Endothelial cell of umbilical vein (primary cell): ENCODE results near the gene OSBPL6. TPM values are rescaled to one million over a fixed set of nuclear protein-coding genes. Genes with fewer than 3 reads are reported as not detected.

ENCODE experiments used
- BruUV-seq: library from RNA; stranded (reverse); fragments of 400-500 nt; replicated peaks from 2 replicates; lab custom pipeline; 2021; lab: Mats Ljungman, UMichigan
- CTCF ChIA-PET: fragments of 300-600, 350-600 bp; sonication (Branson Sonifier 250); formaldehyde crosslinking; loops from one replicate; lab custom pipeline; 2021; ENCODE audit warnings: antibody characterized with exemption, inconsistent platforms; lab: Charles Lee
- POLR2A ChIA-PET: fragments of 300-600, 350-600 bp; sonication (Branson Sonifier 250); formaldehyde crosslinking; loops from one replicate; lab custom pipeline; 2021; ENCODE audit warnings: antibody characterized with exemption, inconsistent platforms; lab: Charles Lee
- DNase-seq: peaks from one replicate; pipeline ENCODE4 v3.0.0-alpha.2; 2011; ENCODE audit warnings: low read depth, low spot score
- FAIRE-seq: peaks from 2 replicates; lab custom pipeline; 2011; peaks lifted over from hg19 to GRCh38; lab: Jason Lieb, UNC
- H2AFZ ChIP-seq: 2 replicates; pipeline ENCODE4 v1.6.0; 2012; ENCODE audit warnings: low read depth, low read length, control low read depth, inconsistent platforms
- H3K27ac ChIP-seq: 2 replicates; pipeline ENCODE4 v1.5.1; 2011; ENCODE audit warnings: low read depth, mild to moderate bottlenecking, control low read depth, low read length, moderate library complexity; ENCODE audit not compliant: insufficient read depth
- H3K27me3 ChIP-seq, 2 experiments: 2 replicates each; pipeline versions ENCODE4 v1.6.0 to v1.6.1; 2011; ENCODE audit warnings: low read length in 2 of 2, mixed read lengths in 1 of 2; ENCODE audit not compliant: control insufficient read depth in 2 of 2, insufficient read depth in 2 of 2
- H3K36me3 ChIP-seq, 2 experiments: 2 replicates in 1 of 2; 3 replicates in 1 of 2; pipeline ENCODE4 v1.5.1; 2011; ENCODE audit warnings: low read length in 2 of 2, mild to moderate bottlenecking in 1 of 2, moderate library complexity in 1 of 2; ENCODE audit not compliant: control insufficient read depth in 2 of 2, insufficient read depth in 2 of 2; ENCODE audit errors: extremely low read depth in 1 of 2
- H3K4me1 ChIP-seq: 3 replicates; pipeline ENCODE4 v1.5.1; 2011; ENCODE audit warnings: mild to moderate bottlenecking, low read length; ENCODE audit not compliant: control insufficient read depth, insufficient read depth; ENCODE audit errors: extremely low read depth
- H3K4me2 ChIP-seq: 2 replicates; pipeline ENCODE4 v1.6.1; 2011; ENCODE audit warnings: low read length, control low read depth, mixed read lengths; ENCODE audit not compliant: insufficient read depth
- H3K4me3 ChIP-seq, 3 experiments: fragments of 200-600 bp in 1 of 3; sonication (generic), shearing (Covaris generic) in 1 of 3; replicated peaks in 1 of 3; 2 replicates each; pipeline ENCODE4 v1.5.1; 2011 to 2016; ENCODE audit warnings: control low read depth in 3 of 3, low read length in 3 of 3, mild to moderate bottlenecking in 2 of 3, inconsistent platforms in 1 of 3, low read depth in 1 of 3, moderate library complexity in 1 of 3; ENCODE audit not compliant: insufficient read depth in 1 of 3
- H3K79me2 ChIP-seq: 2 replicates; pipeline ENCODE4 v1.6.0; 2012; ENCODE audit warnings: low read length, inconsistent platforms; ENCODE audit not compliant: control insufficient read depth, insufficient read depth
- H3K9ac ChIP-seq: replicated peaks from 2 replicates; pipeline ENCODE3; 2011; ENCODE audit warnings: low read length, control low read depth; ENCODE audit not compliant: insufficient read depth; ENCODE audit errors: extremely low read depth
- H3K9me1 ChIP-seq: replicated peaks from 3 replicates; pipeline ENCODE4 v1.6.0; 2011; ENCODE audit warnings: mild to moderate bottlenecking, low read length; ENCODE audit not compliant: control insufficient read depth, insufficient read depth; ENCODE audit errors: extremely low read depth
- H3K9me3 ChIP-seq: replicated peaks from 2 replicates; pipeline ENCODE4 v1.5.1; 2012; ENCODE audit warnings: low read length, inconsistent platforms; ENCODE audit not compliant: control insufficient read depth, insufficient read depth
- H4K20me1 ChIP-seq: replicated peaks from 2 replicates; pipeline ENCODE3; 2011; ENCODE audit warnings: mild to moderate bottlenecking, low read length; ENCODE audit not compliant: control insufficient read depth, insufficient read depth; ENCODE audit errors: extremely low read depth
- EZH2 ChIP-seq: IDR thresholded peaks from 2 replicates; pipeline ENCODE4 v1.6.1; 2012; ENCODE audit warnings: borderline replicate concordance, low read depth, mild to moderate bottlenecking, moderate library complexity, low read length, inconsistent platforms; ENCODE audit not compliant: severe bottlenecking
- FOS ChIP-seq: IDR thresholded peaks from 2 replicates; pipeline ENCODE4 v1.6.1; 2011; ENCODE audit warnings: mild to moderate bottlenecking, low read length, moderate library complexity, borderline replicate concordance; ENCODE audit not compliant: insufficient read depth
- GATA2 ChIP-seq: IDR thresholded peaks from 2 replicates; pipeline ENCODE4 v1.7.0; 2011; ENCODE audit warnings: low read depth, mild to moderate bottlenecking, moderate library complexity, mixed read lengths, low read length; ENCODE audit not compliant: insufficient read length, insufficient read depth
- JUN ChIP-seq: IDR thresholded peaks from 2 replicates; pipeline ENCODE4 v1.6.1; 2011; ENCODE audit warnings: borderline replicate concordance, low read depth; ENCODE audit not compliant: insufficient read length, insufficient read depth
- MYC ChIP-seq: IDR thresholded peaks from one replicate; pipeline ENCODE4 v1.6.1; 2011; ENCODE audit warnings: mild to moderate bottlenecking, low read depth, low read length
- POLR2A ChIP-seq: IDR thresholded peaks from 2 replicates; pipeline ENCODE4 v1.6.1; 2012; ENCODE audit warnings: low read depth, mild to moderate bottlenecking, control low read depth, low read length
- POLR2AphosphoS5 ChIP-seq: IDR thresholded peaks from 2 replicates; pipeline ENCODE4 v1.6.1; 2012; ENCODE audit warnings: low read depth, mild to moderate bottlenecking, control low read depth, low read length, moderate library complexity; ENCODE audit not compliant: insufficient read depth
- dilution Hi-C: fragments of 300-500 bp; cut with MboI; formaldehyde crosslinking; loops from one replicate; pipeline ENCODE4 v1.15.0; 2019; ENCODE audit warnings: low sequenced_read_pairs; ENCODE audit not compliant: extremely low pct_ligation_motif_present
- intact Hi-C: fragments of 100-400 bp; cut with micrococcal nuclease; formaldehyde crosslinking; loops from one replicate; pipeline ENCODE4 v1.10.0; 2022
- polyA plus RNA-seq, 4 experiments: library from polyadenylated mRNA; depleted of rRNA in 3 of 4; stranded (reverse) in 3 of 4; unstranded in 1 of 4; fragments of >200 nt; gene quantifications; 2 replicates each; pipeline versions ENCODE4 v1.2.1 to v1.2.3, GENCODE V29; 2011 to 2012; ENCODE audit warnings: missing spikeins in 1 of 4
- total RNA-seq: library from RNA; stranded (reverse); gene quantifications from 2 replicates; pipeline ENCODE4 v1.2.3, GENCODE V29; 2021
- TF ChIP-seq, protein P1 (sequence below): IDR thresholded peaks from 2 replicates; pipeline ENCODE4 v1.6.1; 2011; ENCODE audit not compliant: insufficient read depth, insufficient read length
- TF ChIP-seq, protein P2 (sequence below), 2 donors: IDR thresholded peaks; 1 replicate in 1 of 2; 2 replicates in 1 of 2; pipeline ENCODE4 v1.5.1; 2011; ENCODE audit warnings: low read length in 2 of 2, mild to moderate bottlenecking in 2 of 2, moderate library complexity in 2 of 2, control low read depth in 1 of 2, inconsistent platforms in 1 of 2, low read depth in 1 of 2; ENCODE audit not compliant: insufficient read depth in 1 of 2; ENCODE audit errors: extremely low read depth in 1 of 2

Gene OSBPL6
- total and polyA plus RNA-seq, 2 donors (not counting 3 experiments of a cell fraction or from before 2014, with no cell fraction given) = 1.5 to 2.3 TPM

DNA sequence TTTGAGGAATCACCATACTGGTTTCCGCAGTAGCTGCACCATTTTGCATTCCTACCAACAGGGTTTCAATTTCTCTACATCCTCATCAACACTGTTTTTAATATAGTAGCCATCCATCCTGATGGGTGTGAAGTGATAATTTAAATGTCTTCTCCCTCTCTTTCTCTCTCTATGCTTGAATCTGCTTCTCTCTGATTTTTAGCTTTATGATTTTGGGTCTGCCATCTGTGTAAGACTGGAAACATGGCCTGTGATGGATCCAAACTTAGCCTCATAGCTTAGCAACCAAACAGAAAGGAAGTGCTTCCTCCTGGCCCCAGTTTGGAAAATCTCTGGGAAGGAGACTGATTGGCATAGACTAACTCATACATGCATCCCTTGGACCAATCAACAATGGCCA is 33.7 kb upstream of the OSBPL6 start:
- Histone ChIP-seq H3K4me2 (no peak overlapping the region), H3K4me3 (no peak overlapping the region), H3K9ac (no peak overlapping the region), H3K9me1 (no peaks in the 10 kb centered on the region), H4K20me1 (no peaks in the 10 kb centered on the region), H3K79me2 (no peaks in the 10 kb centered on the region), H3K27me3 (peaks cover 0 to 2% of the 10 kb centered on the region in 2 experiments), H3K27ac (no peak overlapping the region), H3K4me1 (no peaks in the 10 kb centered on the region), H2AFZ (no peak overlapping the region), H3K36me3 (no peaks in the 10 kb centered on the region), H3K9me3 (no peaks in the 10 kb centered on the region)
- dilution Hi-C loops = no loop called here
- no TSS peak for BruUV-seq
- intact Hi-C loops = no loop called here
- no peak for DNase-seq
- ChIA-PET POLR2A (no interaction called here), CTCF (no interaction called here)
- TF ChIP-seq POLR2AphosphoS5 = no peak
- TF ChIP-seq POLR2A = no peak
- no peak for TF ChIP-seq EZH2
- TF ChIP-seq MYC = no peak
- TF ChIP-seq, protein P1, sequence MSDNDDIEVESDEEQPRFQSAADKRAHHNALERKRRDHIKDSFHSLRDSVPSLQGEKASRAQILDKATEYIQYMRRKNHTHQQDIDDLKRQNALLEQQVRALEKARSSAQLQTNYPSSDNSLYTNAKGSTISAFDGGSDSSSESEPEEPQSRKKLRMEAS = no peak
- TF ChIP-seq FOS = no peak
- TF ChIP-seq, protein P2, sequence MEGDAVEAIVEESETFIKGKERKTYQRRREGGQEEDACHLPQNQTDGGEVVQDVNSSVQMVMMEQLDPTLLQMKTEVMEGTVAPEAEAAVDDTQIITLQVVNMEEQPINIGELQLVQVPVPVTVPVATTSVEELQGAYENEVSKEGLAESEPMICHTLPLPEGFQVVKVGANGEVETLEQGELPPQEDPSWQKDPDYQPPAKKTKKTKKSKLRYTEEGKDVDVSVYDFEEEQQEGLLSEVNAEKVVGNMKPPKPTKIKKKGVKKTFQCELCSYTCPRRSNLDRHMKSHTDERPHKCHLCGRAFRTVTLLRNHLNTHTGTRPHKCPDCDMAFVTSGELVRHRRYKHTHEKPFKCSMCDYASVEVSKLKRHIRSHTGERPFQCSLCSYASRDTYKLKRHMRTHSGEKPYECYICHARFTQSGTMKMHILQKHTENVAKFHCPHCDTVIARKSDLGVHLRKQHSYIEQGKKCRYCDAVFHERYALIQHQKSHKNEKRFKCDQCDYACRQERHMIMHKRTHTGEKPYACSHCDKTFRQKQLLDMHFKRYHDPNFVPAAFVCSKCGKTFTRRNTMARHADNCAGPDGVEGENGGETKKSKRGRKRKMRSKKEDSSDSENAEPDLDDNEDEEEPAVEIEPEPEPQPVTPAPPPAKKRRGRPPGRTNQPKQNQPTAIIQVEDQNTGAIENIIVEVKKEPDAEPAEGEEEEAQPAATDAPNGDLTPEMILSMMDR (IDR thresholded peaks at IDR 0.05; ENCODE audit: extremely low read depth in 1 of 2, insufficient read depth in 1 of 2, low read depth in 1 of 2, low read length in 2 of 2) = no peak
- no peak for TF ChIP-seq GATA2
- no peak for TF ChIP-seq JUN
- no peak for FAIRE-seq
